Retina (tissue), 1 donor: ENCODE measurements around the gene IDUA.

Experiments
- DNase-seq: peaks from one replicate; pipeline ENCODE4 v3.0.0-alpha.2; 2016

Gene IDUA

GRCh38 chr4:1018147-1019020 lies 31.5 kb downstream of the IDUA start:
- DNase-seq = no peak

- no peak for DNase-seq
Observed at GRCh38 chr4:1019320-1019719, 32.5 kb downstream of the IDUA start.

GRCh38 chr4:1019729-1020470 lies 33.1 kb downstream of the IDUA start:
- peak; percentile 63 for DNase-seq

- DNase-seq = no peak
Observed at GRCh38 chr4:1021386-1022050, 34.7 kb downstream of the IDUA start.

GRCh38 chr4:1022051-1022738 lies 35.4 kb downstream of the IDUA start:
- DNase-seq = no peak

- DNase-seq = no peak
Observed at GRCh38 chr4:1022739-1023066, 35.9 kb downstream of the IDUA start.

- no peak for DNase-seq
Observed at GRCh38 chr4:1023075-1023640, 36.3 kb downstream of the IDUA start.

- DNase-seq = no peak
Observed at GRCh38 chr4:1023895-1024740, 37.3 kb downstream of the IDUA start.

GRCh38 chr4:1024882-1025545 lies 38.2 kb downstream of the IDUA start:
- no peak for DNase-seq

GRCh38 chr4:1026115-1026514 lies 39.3 kb downstream of the IDUA start:
- no peak for DNase-seq

GRCh38 chr4:1027219-1027914 lies 40.5 kb downstream of the IDUA start:
- no peak for DNase-seq

GRCh38 chr4:1027915-1028238 lies 41.0 kb downstream of the IDUA start:
- no peak for DNase-seq

- no peak for DNase-seq
Observed at GRCh38 chr4:1028574-1029220, 41.9 kb downstream of the IDUA start.

GRCh38 chr4:1029529-1029928 lies 42.7 kb downstream of the IDUA start:
- no peak for DNase-seq

- DNase-seq = no peak
Observed at GRCh38 chr4:1030031-1030430, 43.2 kb downstream of the IDUA start.

- no peak for DNase-seq
Observed at GRCh38 chr4:1030559-1030958, 43.7 kb downstream of the IDUA start.

GRCh38 chr4:1031346-1031745 lies 44.5 kb downstream of the IDUA start:
- no peak for DNase-seq

- no peak for DNase-seq
Observed at GRCh38 chr4:1031956-1032795, 45.3 kb downstream of the IDUA start.

GRCh38 chr4:1032861-1033260 lies 46.0 kb downstream of the IDUA start:
- DNase-seq = no peak
